SK-N-SH (cell line): ENCODE data around the gene INTS1. TPM values are rescaled to one million over a fixed set of nuclear protein-coding genes. Genes with fewer than 3 reads are reported as not detected.

Experiments used
- CTCF ChIA-PET: fragments of 300-600, 350-600 bp; formaldehyde crosslinking; extraction: SDS; loops from one replicate; lab custom pipeline; 2021; lab: Yijun Ruan, JAX
- POLR2A ChIA-PET: fragments of 350-600 bp; sonication (Branson Sonifier 250); formaldehyde crosslinking; extraction: SDS; loops from one replicate; lab custom pipeline; 2020; ENCODE audit warnings: antibody characterized with exemption, inconsistent platforms; lab: Yijun Ruan, JAX
- DNase-seq: peaks from one replicate; pipeline ENCODE4 v3.0.0; 2012
- H2AFZ ChIP-seq: fragments of 200-600 bp; sonication (generic); 2 replicates; pipeline ENCODE4 v1.8.1; 2016; ENCODE audit warnings: antibody characterized with exemption, mild to moderate bottlenecking, low read depth
- H3F3A ChIP-seq: fragments of 200-600 bp; sonication (generic); replicated peaks from 2 replicates; pipeline ENCODE3; 2016; ENCODE audit warnings: antibody characterized with exemption, mild to moderate bottlenecking; ENCODE audit not compliant: insufficient read depth
- H3K27ac ChIP-seq, 2 experiments: fragments of 200-500 bp in 1 of 2; fragments of 200-600 bp in 1 of 2; sonication (Bioruptor generic) in 1 of 2; sonication (generic), shearing (Covaris generic) in 1 of 2; 2 replicates each; pipeline versions ENCODE4 v1.5.1 to v1.6.1; 2014 to 2016; ENCODE audit warnings: low read depth in 2 of 2, inconsistent platforms in 1 of 2, low read length in 1 of 2, mild to moderate bottlenecking in 1 of 2, mixed read lengths in 1 of 2
- H3K27me3 ChIP-seq: fragments of 200-600 bp; sonication (generic), shearing (Covaris generic); 2 replicates; pipeline ENCODE4 v1.6.1; 2016; ENCODE audit warnings: mixed run types; ENCODE audit not compliant: insufficient read depth
- H3K36me3 ChIP-seq, 2 experiments: fragments of 200-500 bp in 1 of 2; fragments of 200-600 bp in 1 of 2; sonication (Bioruptor generic) in 1 of 2; sonication (generic) in 1 of 2; replicated peaks in 1 of 2; 2 replicates each; pipeline versions ENCODE3 to v1.5.1; 2014 to 2016; ENCODE audit warnings: low read length in 1 of 2, mild to moderate bottlenecking in 1 of 2; ENCODE audit not compliant: insufficient read depth in 2 of 2, control insufficient read depth in 1 of 2
- H3K4me1 ChIP-seq, 2 experiments: fragments of 200-500 bp in 1 of 2; fragments of 200-600 bp in 1 of 2; sonication (Bioruptor generic) in 1 of 2; sonication (generic), shearing (Covaris generic) in 1 of 2; 2 replicates each; pipeline versions ENCODE4 v1.5.1 to v1.6.1; 2014 to 2016; ENCODE audit warnings: low read depth in 1 of 2, low read length in 1 of 2, mixed run types in 1 of 2; ENCODE audit not compliant: insufficient read depth in 2 of 2, control insufficient read depth in 1 of 2
- H3K4me2 ChIP-seq: fragments of 200-600 bp; sonication (generic), shearing (Covaris generic); 2 replicates; pipeline ENCODE4 v1.6.1; 2017; ENCODE audit warnings: mixed run types
- H3K4me3 ChIP-seq, 2 experiments: fragments of 200-500 bp in 1 of 2; fragments of 200-600 bp in 1 of 2; sonication (Bioruptor generic) in 1 of 2; sonication (generic), shearing (Covaris generic) in 1 of 2; 2 replicates each; pipeline versions ENCODE4 v1.5.1 to v1.8.1; 2014 to 2016; ENCODE audit warnings: low read depth in 2 of 2, inconsistent platforms in 1 of 2, low read length in 1 of 2, mild to moderate bottlenecking in 1 of 2, mixed read lengths in 1 of 2, moderate library complexity in 1 of 2
- H3K79me2 ChIP-seq: fragments of 200-600 bp; sonication (generic); 2 replicates; pipeline ENCODE4 v1.8.1; 2017; ENCODE audit warnings: mild to moderate bottlenecking; ENCODE audit not compliant: insufficient read depth
- H3K9ac ChIP-seq: fragments of 200-600 bp; sonication (generic); 2 replicates; pipeline ENCODE4 v1.6.1; 2017; ENCODE audit warnings: mixed run types
- H3K9me2 ChIP-seq: fragments of 200-600 bp; sonication (generic); 2 replicates; pipeline ENCODE4 v1.6.1; 2017; ENCODE audit warnings: mixed run types
- H3K9me3 ChIP-seq: fragments of 200-600 bp; sonication (generic); 2 replicates; pipeline ENCODE4 v1.6.1; 2017; ENCODE audit warnings: mixed run types, mild to moderate bottlenecking, moderate library complexity
- H4K20me1 ChIP-seq: fragments of 200-600 bp; sonication (generic); 2 replicates; pipeline ENCODE4 v1.6.1; 2017; ENCODE audit warnings: mild to moderate bottlenecking, mixed run types; ENCODE audit not compliant: insufficient read depth
- EP300 ChIP-seq, 2 experiments: IDR thresholded peaks; 2 replicates each; pipeline versions ENCODE4 v1.4.0 to v1.6.1; 2012; ENCODE audit warnings: borderline replicate concordance in 1 of 2, low read depth in 1 of 2, low read length in 1 of 2
- FOXM1 ChIP-seq: IDR thresholded peaks from 2 replicates; pipeline ENCODE4 v1.4.0; 2012; ENCODE audit warnings: low read depth, mild to moderate bottlenecking
- NRF1 ChIP-seq: IDR thresholded peaks from 2 replicates; pipeline ENCODE4 v1.6.1; 2012; ENCODE audit warnings: low read depth, mild to moderate bottlenecking, low read length
- POLR2AphosphoS5 ChIP-seq: IDR thresholded peaks from 2 replicates; pipeline ENCODE4 v1.6.1; 2012; ENCODE audit warnings: low read depth, low read length
- RAD21 ChIP-seq: IDR thresholded peaks from 2 replicates; pipeline ENCODE4 v1.6.1; 2012; ENCODE audit warnings: mild to moderate bottlenecking, low read length
- REST ChIP-seq: IDR thresholded peaks from 2 replicates; pipeline ENCODE4 v1.6.1; 2012; ENCODE audit warnings: mild to moderate bottlenecking, low read depth, low read length, moderate library complexity
- RFX5 ChIP-seq: IDR thresholded peaks from 2 replicates; pipeline ENCODE4 v1.6.1; 2012; ENCODE audit warnings: mild to moderate bottlenecking, improper control_type of control experiment, low read length
- RXRA ChIP-seq: IDR thresholded peaks from 2 replicates; pipeline ENCODE4 v1.4.0; 2012; ENCODE audit warnings: low read depth, mild to moderate bottlenecking, borderline replicate concordance
- TEAD4 ChIP-seq: IDR thresholded peaks from 2 replicates; pipeline ENCODE4 v1.4.0; 2012; ENCODE audit warnings: mild to moderate bottlenecking, borderline replicate concordance; ENCODE audit not compliant: insufficient read depth
- USF2 ChIP-seq: fragments of 150-350 bp; IDR thresholded peaks from 2 replicates; pipeline ENCODE4 v1.6.1; 2017; ENCODE audit warnings: antibody characterized with exemption, low read length, low read depth, borderline replicate concordance
- ZBTB33 ChIP-seq: IDR thresholded peaks from 2 replicates; pipeline ENCODE4 v1.4.0; 2012; ENCODE audit warnings: low read depth, borderline replicate concordance
- WGBS: methylation state at CpG from one replicate; pipeline ENCODE4 v1.1.6; 2017; ENCODE audit warnings: low lambda C conversion rate; 5-methylcytosine and 5-hydroxymethylcytosine counted together
- polyA plus RNA-seq, 3 experiments: library from polyadenylated mRNA; depleted of rRNA; stranded (reverse); fragments of >200 nt; gene quantifications; 2 replicates each; pipeline ENCODE4 v1.2.3, GENCODE V29; 2012

Gene INTS1
- polyA plus RNA-seq, 1 of the 3 experiments (the other 2 are of a cell fraction), result 48.1 TPM

- no peak overlapping the region for H3K4me2 ChIP-seq
- H3K27ac ChIP-seq, result no peak overlapping the region
- peaks cover 4 to 14% of the 10 kb centered on the region in 2 experiments; a peak in 2 of 4 replicates for H3K4me1 ChIP-seq
- H3F3A ChIP-seq, result peaks cover 11% of the 10 kb centered on the region
- H3K36me3 ChIP-seq, result no peaks in the 10 kb centered on the region
- H3K4me3 ChIP-seq, result no peak overlapping the region
- ChIA-PET POLR2A (no interaction called here), CTCF (interaction anchor here (4.2 kb wide), 1 partner anchor 35 kb away, joined by 15 read pairs; no protein-coding TSS in a partner anchor)
- no peaks in the 10 kb centered on the region for H3K79me2 ChIP-seq
- TF ChIP-seq RFX5, result no peak
- no peak for TF ChIP-seq NRF1
- TF ChIP-seq POLR2AphosphoS5, result no peak
- no peak for TF ChIP-seq ZBTB33
- no peak for TF ChIP-seq REST
- no peak for TF ChIP-seq TEAD4
- TF ChIP-seq EP300 (IDR thresholded peaks at IDR 0.05; ENCODE audit: borderline replicate concordance in 1 of 2, low read depth in 1 of 2, low read length in 1 of 2), result no peak
- TF ChIP-seq RAD21, result no peak
- no peak for TF ChIP-seq FOXM1
- no peak for TF ChIP-seq RXRA
- TF ChIP-seq USF2, result no peak
- H4K20me1 ChIP-seq, result no peaks in the 10 kb centered on the region
- no peaks in the 10 kb centered on the region for H3K9me2 ChIP-seq
- no peak overlapping the region for H2AFZ ChIP-seq
- no peaks in the 10 kb centered on the region for H3K27me3 ChIP-seq
- DNase-seq, result no peak
- no peak overlapping the region for H3K9ac ChIP-seq
- 94% methylated on average over 14 of the region's 14 CpGs for WGBS
- H3K9me3 ChIP-seq, result no peaks in the 10 kb centered on the region
These were observed 5.0 kb upstream of the INTS1 start for GRCh38 chr7:1509226-1509625.
